ENCODE data around the gene PER3. TPM values are rescaled to one million over a fixed set of nuclear protein-coding genes. Genes with fewer than 3 reads are reported as not detected.

The PER3 gene
- total and polyA plus RNA-seq, 2 donors from 2014 or later = 5.1 to 23.8 TPM

DNA sequence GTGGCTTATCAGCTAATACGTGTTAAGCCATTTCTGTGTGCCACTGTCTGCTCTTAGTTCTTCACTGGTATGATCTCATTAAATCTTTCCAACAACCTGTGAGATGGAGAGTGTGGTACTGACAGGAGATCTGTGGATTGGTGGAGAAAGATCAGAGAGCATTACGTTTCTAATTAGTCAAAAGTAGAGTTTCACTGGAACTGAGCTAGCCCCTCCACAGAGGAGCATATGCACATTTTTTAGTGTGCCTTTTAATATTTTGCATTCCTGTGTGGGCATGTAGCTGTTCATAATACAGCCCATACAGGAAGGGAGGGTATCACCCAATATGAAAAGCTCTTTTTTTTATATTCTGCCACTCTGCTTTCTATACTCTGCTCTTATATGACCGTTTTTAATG is 37.2 kb downstream of the PER3 start:
- DNase-seq = no peak
- no peak for FAIRE-seq
- intact Hi-C loops (cut with DNase I) = no loop called here
- Histone ChIP-seq H3K9me3 (ENCODE audit: control insufficient read depth in 2 of 3, insufficient read depth in 1 of 3, low read length in 3 of 3) (no peaks in the 10 kb centered on the region), H3K4me1 (ENCODE audit: control insufficient read depth in 2 of 3, insufficient read depth in 2 of 3, low read depth in 1 of 3, low read length in 3 of 3) (no peaks in the 10 kb centered on the region), H3K27me3 (ENCODE audit: control insufficient read depth, insufficient read depth, low read length) (no peaks in the 10 kb centered on the region), H3K27ac (ENCODE audit: low read depth in 2 of 2, low read length in 2 of 2) (no peak overlapping the region), H3K9ac (ENCODE audit: low read length in 3 of 3) (no peak overlapping the region), H3K4me3 (ENCODE audit: low read length in 3 of 3) (no peak overlapping the region), H3K36me3 (ENCODE audit: control insufficient read depth in 2 of 3, insufficient read depth in 3 of 3, low read length in 3 of 3) (peaks cover 0 to 47% (median 43%) of the 10 kb centered on the region in 3 donors)
- TF ChIP-seq, protein P1, sequence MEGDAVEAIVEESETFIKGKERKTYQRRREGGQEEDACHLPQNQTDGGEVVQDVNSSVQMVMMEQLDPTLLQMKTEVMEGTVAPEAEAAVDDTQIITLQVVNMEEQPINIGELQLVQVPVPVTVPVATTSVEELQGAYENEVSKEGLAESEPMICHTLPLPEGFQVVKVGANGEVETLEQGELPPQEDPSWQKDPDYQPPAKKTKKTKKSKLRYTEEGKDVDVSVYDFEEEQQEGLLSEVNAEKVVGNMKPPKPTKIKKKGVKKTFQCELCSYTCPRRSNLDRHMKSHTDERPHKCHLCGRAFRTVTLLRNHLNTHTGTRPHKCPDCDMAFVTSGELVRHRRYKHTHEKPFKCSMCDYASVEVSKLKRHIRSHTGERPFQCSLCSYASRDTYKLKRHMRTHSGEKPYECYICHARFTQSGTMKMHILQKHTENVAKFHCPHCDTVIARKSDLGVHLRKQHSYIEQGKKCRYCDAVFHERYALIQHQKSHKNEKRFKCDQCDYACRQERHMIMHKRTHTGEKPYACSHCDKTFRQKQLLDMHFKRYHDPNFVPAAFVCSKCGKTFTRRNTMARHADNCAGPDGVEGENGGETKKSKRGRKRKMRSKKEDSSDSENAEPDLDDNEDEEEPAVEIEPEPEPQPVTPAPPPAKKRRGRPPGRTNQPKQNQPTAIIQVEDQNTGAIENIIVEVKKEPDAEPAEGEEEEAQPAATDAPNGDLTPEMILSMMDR (IDR thresholded peaks at IDR 0.05; ENCODE audit: borderline replicate concordance, extremely low read depth, insufficient read depth) = no peak

DNA sequence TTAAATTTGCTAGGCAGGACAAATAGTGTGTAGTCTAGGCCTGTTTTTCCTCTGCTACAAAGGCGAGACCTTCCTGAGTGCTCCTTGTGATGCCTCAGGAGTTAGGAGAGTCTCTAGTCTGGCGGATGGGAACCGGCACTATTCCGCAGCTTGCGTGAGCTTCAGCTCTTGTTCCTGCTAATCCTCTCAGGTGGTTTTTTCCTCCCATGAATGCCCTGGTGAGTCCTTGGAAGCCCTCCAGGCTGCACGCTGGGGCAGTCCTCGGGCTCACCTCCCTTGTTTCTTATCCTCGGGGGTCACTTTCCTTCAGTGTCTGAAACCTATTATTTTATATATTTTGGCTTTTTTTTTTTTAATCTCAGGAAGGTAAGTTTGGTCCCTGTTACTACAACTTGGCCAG is 40.6 kb downstream of the PER3 start:
- Histone ChIP-seq H3K4me3 (ENCODE audit: low read length in 3 of 3) (no peak overlapping the region), H3K9ac (ENCODE audit: low read length in 3 of 3) (no peak overlapping the region), H3K9me3 (ENCODE audit: control insufficient read depth in 2 of 3, insufficient read depth in 1 of 3, low read length in 3 of 3) (no peaks in the 10 kb centered on the region), H3K4me1 (ENCODE audit: control insufficient read depth in 2 of 3, insufficient read depth in 2 of 3, low read depth in 1 of 3, low read length in 3 of 3) (no peaks in the 10 kb centered on the region), H3K27ac (ENCODE audit: low read depth in 2 of 2, low read length in 2 of 2) (no peak overlapping the region), H3K27me3 (ENCODE audit: control insufficient read depth, insufficient read depth, low read length) (no peaks in the 10 kb centered on the region), H3K36me3 (ENCODE audit: control insufficient read depth in 2 of 3, insufficient read depth in 3 of 3, low read length in 3 of 3) (peaks cover 2 to 55% (median 38%) of the 10 kb centered on the region in 3 donors)
- FAIRE-seq (no peak), DNase-seq (no peak)
- intact Hi-C loops (cut with DNase I) = no loop called here
- TF ChIP-seq, protein P1 (IDR thresholded peaks at IDR 0.05; ENCODE audit: borderline replicate concordance, extremely low read depth, insufficient read depth) = no peak

GRCh38 chr1:7826363-7826762 is 42.3 kb downstream of the PER3 start:
- DNase-seq = no peak
- Histone ChIP-seq H3K9me3 (ENCODE audit: control insufficient read depth in 2 of 3, insufficient read depth in 1 of 3, low read length in 3 of 3) (no peaks in the 10 kb centered on the region), H3K27ac (ENCODE audit: low read depth in 2 of 2, low read length in 2 of 2) (no peak overlapping the region), H3K36me3 (ENCODE audit: control insufficient read depth in 2 of 3, insufficient read depth in 3 of 3, low read length in 3 of 3) (peaks cover 4 to 49% (median 34%) of the 10 kb centered on the region in 3 donors), H3K4me3 (ENCODE audit: low read length in 3 of 3) (no peak overlapping the region), H3K9ac (ENCODE audit: low read length in 3 of 3) (no peak overlapping the region), H3K4me1 (ENCODE audit: control insufficient read depth in 2 of 3, insufficient read depth in 2 of 3, low read depth in 1 of 3, low read length in 3 of 3) (no peaks in the 10 kb centered on the region), H3K27me3 (ENCODE audit: control insufficient read depth, insufficient read depth, low read length) (no peaks in the 10 kb centered on the region)
- intact Hi-C loops (cut with DNase I) = no loop called here
- no peak for FAIRE-seq
- TF ChIP-seq, protein P1 (IDR thresholded peaks at IDR 0.05; ENCODE audit: borderline replicate concordance, extremely low read depth, insufficient read depth) = no peak
